Measurements from ENCODE around the gene FGA.

The FGA gene

DNA sequence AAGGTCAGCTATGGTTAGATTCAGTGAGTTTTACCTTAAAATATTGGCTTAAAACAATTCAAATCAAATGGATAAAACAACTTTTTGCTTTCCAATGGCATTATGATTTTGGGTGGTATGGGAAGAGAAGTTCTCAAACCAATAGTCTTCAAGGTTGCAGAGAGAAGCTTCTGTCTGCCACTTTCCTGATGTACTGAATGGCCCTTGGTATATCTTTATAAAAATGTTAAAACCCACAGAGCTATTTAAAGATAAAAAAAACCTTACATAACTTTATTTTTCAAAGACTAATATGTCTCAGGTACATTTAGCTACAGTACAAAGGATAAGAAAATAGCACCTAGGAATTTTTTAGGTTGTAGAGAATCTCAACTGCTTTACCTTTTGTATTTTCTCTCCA, 6.9 kb downstream of the FGA start:
- Mint-ChIP-seq H3K4me1 (ENCODE audit: low read depth in 2 of 2) (no peaks in the 10 kb centered on the region), H3K27ac (no peak overlapping the region), H3K27me3 (peaks cover 15 to 21% of the 10 kb centered on the region in 2 donors), H3K36me3 (ENCODE audit: insufficient read depth) (no peaks in the 10 kb centered on the region), H3K9me3 (no peaks in the 10 kb centered on the region), H3K4me3 (no peak overlapping the region)
- ATAC-seq (replicated peaks) (no peak), DNase-seq (no peak)

DNA sequence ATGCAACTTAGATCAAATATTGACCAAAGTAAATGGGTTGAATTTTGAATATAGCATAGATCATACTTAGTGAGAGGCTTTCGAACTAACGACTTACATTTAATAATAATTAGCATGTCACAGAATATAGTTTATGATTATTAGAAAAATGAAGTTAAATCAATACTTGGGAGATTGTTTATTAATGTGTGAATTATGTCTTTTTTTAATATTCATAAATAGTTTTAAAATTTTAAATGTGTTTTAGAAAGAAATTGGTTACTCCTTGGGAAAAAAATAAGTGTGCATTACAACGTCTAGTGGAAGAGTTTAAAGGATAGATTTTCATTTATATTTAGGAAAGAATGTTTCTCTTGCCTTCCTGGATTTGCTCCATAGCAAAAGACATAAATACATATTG, 7.3 kb downstream of the FGA start:
- H3K27ac Mint-ChIP-seq: no peak overlapping the region

GRCh38 chr4:154582723-154583122, 7.8 kb downstream of the FGA start:
- Mint-ChIP-seq H3K36me3 (ENCODE audit: insufficient read depth) (no peaks in the 10 kb centered on the region), H3K4me3 (no peak overlapping the region), H3K9me3 (no peaks in the 10 kb centered on the region), H3K4me1 (ENCODE audit: low read depth in 2 of 2) (no peaks in the 10 kb centered on the region), H3K27me3 (peaks cover 18 to 21% of the 10 kb centered on the region in 2 donors), H3K27ac (no peak overlapping the region)
- ATAC-seq (replicated peaks) (no peak), DNase-seq (no peak)

More for the DNA sequence above, 7.3 kb downstream of the FGA start:
- Mint-ChIP-seq H3K4me3 (no peak overlapping the region), H3K9me3 (no peaks in the 10 kb centered on the region), H3K27me3 (peaks cover 15 to 21% of the 10 kb centered on the region in 2 donors), H3K4me1 (ENCODE audit: low read depth in 2 of 2) (no peaks in the 10 kb centered on the region), H3K36me3 (ENCODE audit: insufficient read depth) (no peaks in the 10 kb centered on the region)
- DNase-seq (no peak), ATAC-seq (replicated peaks) (no peak)

- DNase-seq: no peak
- peaks cover 23 to 24% of the 10 kb centered on the region in 2 donors for H3K27me3 Mint-ChIP-seq
- ATAC-seq (replicated peaks): no peak
- H3K36me3 Mint-ChIP-seq (ENCODE audit: insufficient read depth): no peaks in the 10 kb centered on the region
- H3K9me3 Mint-ChIP-seq: no peaks in the 10 kb centered on the region
- no peaks in the 10 kb centered on the region for H3K4me1 Mint-ChIP-seq (ENCODE audit: low read depth in 2 of 2)
- H3K4me3 Mint-ChIP-seq: no peak overlapping the region
- no peak overlapping the region for H3K27ac Mint-ChIP-seq
Measured at GRCh38 chr4:154579927-154580326, 10.6 kb downstream of the FGA start.

GRCh38 chr4:154578919-154579318, 11.6 kb downstream of the FGA start:
- no peaks in the 10 kb centered on the region for H3K9me3 Mint-ChIP-seq
- no peak for DNase-seq
- H3K4me1 Mint-ChIP-seq (ENCODE audit: low read depth in 2 of 2): no peaks in the 10 kb centered on the region
- ATAC-seq (replicated peaks): no peak
- H3K27me3 Mint-ChIP-seq: peaks cover 27 to 29% of the 10 kb centered on the region in 2 donors
- no peaks in the 10 kb centered on the region for H3K36me3 Mint-ChIP-seq (ENCODE audit: insufficient read depth)
- no peak overlapping the region for H3K4me3 Mint-ChIP-seq
- no peak overlapping the region for H3K27ac Mint-ChIP-seq

GRCh38 chr4:154577324-154577723, 13.2 kb downstream of the FGA start:
- no peak overlapping the region for H3K27ac Mint-ChIP-seq
- ATAC-seq (replicated peaks) (no peak), DNase-seq (no peak)
- no peak overlapping the region for H3K4me3 Mint-ChIP-seq
- H3K4me1 Mint-ChIP-seq (ENCODE audit: low read depth in 2 of 2): no peaks in the 10 kb centered on the region
- no peaks in the 10 kb centered on the region for H3K9me3 Mint-ChIP-seq
- no peaks in the 10 kb centered on the region for H3K36me3 Mint-ChIP-seq (ENCODE audit: insufficient read depth)
- H3K27me3 Mint-ChIP-seq: peaks cover 27 to 29% of the 10 kb centered on the region in 2 donors

DNA sequence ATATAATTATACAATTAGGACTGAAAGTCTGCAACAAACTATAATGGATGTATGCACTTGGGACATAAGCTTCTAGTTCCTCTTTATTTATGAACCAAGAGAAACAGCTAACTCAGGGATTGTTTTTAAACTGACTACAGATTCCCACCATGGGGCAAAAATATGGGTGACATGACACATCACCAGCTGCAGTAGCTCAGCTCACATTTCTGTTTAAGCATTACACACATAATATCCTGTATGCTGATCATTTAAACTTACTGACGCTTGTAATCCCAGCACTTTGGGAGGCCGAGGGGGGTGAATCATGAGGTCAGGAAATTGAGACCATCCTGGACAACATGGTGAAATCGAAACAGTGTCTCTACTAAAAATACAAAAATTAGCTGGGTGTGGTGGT, 16.2 kb downstream of the FGA start:
- Mint-ChIP-seq H3K36me3 (ENCODE audit: insufficient read depth) (no peaks in the 10 kb centered on the region), H3K9me3 (no peaks in the 10 kb centered on the region), H3K27me3 (peaks cover 22 to 36% of the 10 kb centered on the region in 2 donors), H3K4me1 (ENCODE audit: low read depth in 2 of 2) (peaks cover 0 to 1% of the 10 kb centered on the region in 2 donors), H3K27ac (no peak overlapping the region), H3K4me3 (no peak overlapping the region)
- no peak for ATAC-seq (replicated peaks)
- no peak for DNase-seq

GRCh38 chr4:154573190-154573870, 17.2 kb downstream of the FGA start:
- H3K4me3 Mint-ChIP-seq: no peak overlapping the region
- no peak overlapping the region for H3K27ac Mint-ChIP-seq
- ATAC-seq (replicated peaks) (no peak), DNase-seq (no peak)
- no peaks in the 10 kb centered on the region for H3K36me3 Mint-ChIP-seq (ENCODE audit: insufficient read depth)
- no peaks in the 10 kb centered on the region for H3K9me3 Mint-ChIP-seq
- peaks cover 22 to 36% of the 10 kb centered on the region in 2 donors for H3K27me3 Mint-ChIP-seq
- peaks cover 0 to 1% of the 10 kb centered on the region in 2 donors for H3K4me1 Mint-ChIP-seq (ENCODE audit: low read depth in 2 of 2)

DNA sequence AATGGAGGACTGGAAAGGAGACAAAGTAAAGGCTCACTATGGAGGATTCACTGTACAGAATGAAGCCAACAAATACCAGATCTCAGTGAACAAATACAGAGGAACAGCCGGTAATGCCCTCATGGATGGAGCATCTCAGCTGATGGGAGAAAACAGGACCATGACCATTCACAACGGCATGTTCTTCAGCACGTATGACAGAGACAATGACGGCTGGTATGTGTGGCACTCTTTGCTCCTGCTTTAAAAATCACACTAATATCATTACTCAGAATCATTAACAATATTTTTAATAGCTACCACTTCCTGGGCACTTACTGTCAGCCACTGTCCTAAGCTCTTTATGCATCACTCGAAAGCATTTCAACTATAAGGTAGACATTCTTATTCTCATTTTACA, 21.0 kb downstream of the FGA start:
- no peak for ATAC-seq (replicated peaks)

DNA sequence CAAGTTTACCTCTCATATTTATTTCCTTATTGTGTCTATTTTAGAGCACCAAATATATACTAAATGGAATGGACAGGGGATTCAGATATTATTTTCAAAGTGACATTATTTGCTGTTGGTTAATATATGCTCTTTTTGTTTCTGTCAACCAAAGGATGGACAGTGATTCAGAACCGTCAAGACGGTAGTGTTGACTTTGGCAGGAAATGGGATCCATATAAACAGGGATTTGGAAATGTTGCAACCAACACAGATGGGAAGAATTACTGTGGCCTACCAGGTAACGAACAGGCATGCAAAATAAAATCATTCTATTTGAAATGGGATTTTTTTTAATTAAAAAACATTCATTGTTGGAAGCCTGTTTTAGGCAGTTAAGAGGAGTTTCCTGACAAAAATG, 21.5 kb downstream of the FGA start:
- H3K9me3 Mint-ChIP-seq: no peaks in the 10 kb centered on the region
- peaks cover 0 to 6% of the 10 kb centered on the region in 2 donors for H3K27me3 Mint-ChIP-seq
- no peak overlapping the region for H3K4me3 Mint-ChIP-seq
- H3K4me1 Mint-ChIP-seq (ENCODE audit: low read depth in 2 of 2): peaks cover 0 to 1% of the 10 kb centered on the region in 2 donors
- DNase-seq (no peak), ATAC-seq (replicated peaks) (no peak)
- no peak overlapping the region for H3K27ac Mint-ChIP-seq
- no peaks in the 10 kb centered on the region for H3K36me3 Mint-ChIP-seq (ENCODE audit: insufficient read depth)

More for the DNA sequence above, 21.0 kb downstream of the FGA start:
- Mint-ChIP-seq H3K27me3 (peaks cover 0 to 10% of the 10 kb centered on the region in 2 donors), H3K9me3 (no peaks in the 10 kb centered on the region), H3K27ac (no peak overlapping the region), H3K36me3 (ENCODE audit: insufficient read depth) (no peaks in the 10 kb centered on the region), H3K4me3 (no peak overlapping the region), H3K4me1 (ENCODE audit: low read depth in 2 of 2) (peaks cover 0 to 1% of the 10 kb centered on the region in 2 donors)
- DNase-seq: no peak

DNA sequence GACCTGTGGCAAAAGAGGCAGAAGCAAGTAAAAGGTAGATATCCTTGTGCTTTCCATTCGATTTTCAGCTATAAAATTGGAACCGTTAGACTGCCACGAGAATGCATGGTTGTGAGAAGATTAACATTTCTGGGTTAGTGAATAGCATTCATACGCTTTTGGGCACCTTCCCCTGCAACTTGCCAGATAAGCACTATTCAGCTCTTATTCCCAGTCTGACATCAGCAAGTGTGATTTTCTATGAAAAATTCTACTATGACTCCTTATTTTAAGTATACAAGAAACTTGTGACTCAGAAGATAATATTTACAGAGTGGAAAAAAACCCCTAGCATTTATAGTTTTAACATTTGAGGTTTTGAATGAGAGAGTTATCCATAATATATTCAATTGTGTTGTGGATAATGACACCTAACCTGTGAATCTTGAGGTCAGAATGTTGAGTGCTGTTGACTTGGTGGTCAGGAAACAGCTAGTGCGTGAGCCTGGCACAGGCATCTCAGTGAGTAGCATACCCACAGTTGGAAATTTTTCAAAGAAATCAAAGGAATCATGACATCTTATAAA, 23.8 kb downstream of the FGA start:
- peaks cover 0 to 6% of the 10 kb centered on the region in 2 donors for H3K27me3 Mint-ChIP-seq
- DNase-seq (no peak), ATAC-seq (replicated peaks) (no peak)
- peaks cover 0 to 1% of the 10 kb centered on the region in 2 donors for H3K4me1 Mint-ChIP-seq (ENCODE audit: low read depth in 2 of 2)
- H3K36me3 Mint-ChIP-seq (ENCODE audit: insufficient read depth): no peaks in the 10 kb centered on the region
- H3K9me3 Mint-ChIP-seq: no peaks in the 10 kb centered on the region
- H3K4me3 Mint-ChIP-seq: no peak overlapping the region
- H3K27ac Mint-ChIP-seq: no peak overlapping the region

DNA sequence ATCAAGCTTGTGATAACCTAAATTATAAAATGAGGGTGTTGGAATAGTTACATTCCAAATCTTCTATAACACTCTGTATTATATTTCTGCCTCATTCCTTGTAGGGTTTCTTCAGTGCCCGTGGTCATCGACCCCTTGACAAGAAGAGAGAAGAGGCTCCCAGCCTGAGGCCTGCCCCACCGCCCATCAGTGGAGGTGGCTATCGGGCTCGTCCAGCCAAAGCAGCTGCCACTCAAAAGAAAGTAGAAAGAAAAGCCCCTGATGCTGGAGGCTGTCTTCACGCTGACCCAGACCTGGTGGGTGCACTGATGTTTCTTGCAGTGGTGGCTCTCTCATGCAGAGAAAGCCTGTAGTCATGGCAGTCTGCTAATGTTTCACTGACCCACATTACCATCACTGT, 24.8 kb downstream of the FGA start:
- Mint-ChIP-seq H3K9me3 (no peaks in the 10 kb centered on the region), H3K4me1 (ENCODE audit: low read depth in 2 of 2) (peaks cover 0 to 1% of the 10 kb centered on the region in 2 donors), H3K27me3 (no peaks in the 10 kb centered on the region), H3K36me3 (ENCODE audit: insufficient read depth) (no peaks in the 10 kb centered on the region), H3K4me3 (no peak overlapping the region), H3K27ac (no peak overlapping the region)
- no peak for DNase-seq
- no peak for ATAC-seq (replicated peaks)

DNA sequence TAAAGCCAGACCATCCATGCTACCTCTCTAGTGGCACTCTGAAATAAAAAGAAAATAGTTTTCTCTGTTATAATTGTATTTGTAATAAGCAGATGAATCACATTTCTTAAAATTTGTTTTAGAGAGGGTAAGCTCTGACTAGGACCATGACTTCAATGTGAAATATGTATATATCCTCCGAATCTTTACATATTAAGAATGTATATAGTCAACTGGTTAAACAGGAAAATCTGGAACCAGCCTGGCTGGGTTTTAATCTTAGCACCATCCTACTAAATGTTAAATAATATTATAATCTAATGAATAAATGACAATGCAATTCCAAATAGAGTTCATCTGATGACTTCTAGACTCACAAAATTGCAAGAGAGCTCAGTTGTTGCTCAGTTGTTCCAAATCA, 26.2 kb downstream of the FGA start:
- Mint-ChIP-seq H3K9me3 (no peaks in the 10 kb centered on the region), H3K27me3 (peaks cover 3 to 7% of the 10 kb centered on the region in 2 donors), H3K27ac (no peak overlapping the region), H3K36me3 (ENCODE audit: insufficient read depth) (no peaks in the 10 kb centered on the region), H3K4me3 (no peak overlapping the region), H3K4me1 (ENCODE audit: low read depth in 2 of 2) (peaks cover 1 to 5% of the 10 kb centered on the region in 2 donors)
- ATAC-seq (replicated peaks): no peak
- DNase-seq: no peak

GRCh38 chr4:154562697-154563254, 27.8 kb downstream of the FGA start, which contains the start of gene FGB:
Gene FGB, plus strand, starts transcription at chr4:154563011. Its CDS starts 8 bp downstream, at chr4:154563019.
- Mint-ChIP-seq H3K27me3 (peaks cover 7 to 8% of the 10 kb centered on the region in 2 donors), H3K36me3 (ENCODE audit: insufficient read depth) (no peaks in the 10 kb centered on the region), H3K4me3 (no peak within 1 kb of the TSS), H3K9me3 (no peaks in the 10 kb centered on the region), H3K27ac (no peak within 1 kb of the TSS), H3K4me1 (ENCODE audit: low read depth in 2 of 2) (peaks cover 1 to 8% of the 10 kb centered on the region in 2 donors)
- DNase-seq (no peak), ATAC-seq (replicated peaks) (no peak)

Data from effector memory CD8-positive, alpha-beta T cell (primary cell).